NCI-H1417 (cell line): ENCODE measurements around the gene PSMD11.
A peak's percentile ranks its signal among the peaks of the same experiment; 100 is the strongest.
"Not testable (repeated sequence)": the region's sequence is repeated elsewhere in the genome, so short reads cannot be mapped to it uniquely, and the experiment has no call there.

ENCODE experiments used
- DNase-seq, 3 experiments: peaks; one replicate each; lab custom pipeline; 2025; lab: John Stamatoyannopoulos, UW

Gene PSMD11

DNA sequence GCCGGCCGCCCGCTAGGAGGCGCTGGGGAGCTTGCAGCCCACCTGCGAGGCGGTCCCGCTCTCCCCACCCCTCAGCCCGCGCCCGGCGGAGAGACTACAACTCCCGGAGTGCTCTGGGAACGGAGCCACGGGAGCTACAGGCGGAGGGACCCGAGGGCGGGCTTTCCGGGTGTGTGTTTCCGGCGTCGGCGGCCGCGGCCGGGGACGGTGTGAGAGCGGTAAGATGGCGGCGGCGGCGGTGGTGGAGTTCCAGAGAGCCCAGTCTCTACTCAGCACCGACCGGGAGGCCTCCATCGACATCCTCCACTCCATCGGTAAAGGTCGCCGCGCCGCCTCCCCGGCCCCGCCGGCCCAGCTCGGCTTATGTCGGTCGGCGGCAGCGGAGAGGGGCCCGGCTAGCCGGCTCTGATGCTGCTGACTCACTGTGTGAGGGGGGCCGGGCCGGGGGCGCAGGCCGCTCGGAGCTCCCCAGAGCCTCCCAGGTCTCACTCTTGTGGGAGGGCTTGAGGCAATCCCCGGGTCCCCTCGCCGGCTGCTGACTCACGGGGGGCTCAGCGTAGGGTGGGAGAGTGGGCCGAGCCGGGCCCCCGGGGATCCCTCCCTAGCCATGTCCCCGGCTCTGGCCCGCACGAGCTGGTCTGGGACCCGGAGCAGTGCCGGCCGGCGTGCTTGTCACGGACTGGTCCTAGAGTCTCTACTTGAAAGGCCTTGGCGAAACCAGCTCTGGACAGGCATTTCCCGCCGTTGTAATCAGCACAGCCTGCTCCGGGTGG lies at the start of gene PSMD11:
Gene PSMD11, plus strand, starts transcription at position 210 of the 773 bp plus-strand sequence. Its CDS starts 14 bp downstream, at position 224.
- peak; percentile 93 to 97 (median 94) for DNase-seq

- DNase-seq, result no peak
These were observed 48.0 kb upstream of the PSMD11 start for GRCh38 chr17:32396343-32396742.

- no peak for DNase-seq
These were observed 45.4 kb upstream of the PSMD11 start for GRCh38 chr17:32398946-32399345.

DNA sequence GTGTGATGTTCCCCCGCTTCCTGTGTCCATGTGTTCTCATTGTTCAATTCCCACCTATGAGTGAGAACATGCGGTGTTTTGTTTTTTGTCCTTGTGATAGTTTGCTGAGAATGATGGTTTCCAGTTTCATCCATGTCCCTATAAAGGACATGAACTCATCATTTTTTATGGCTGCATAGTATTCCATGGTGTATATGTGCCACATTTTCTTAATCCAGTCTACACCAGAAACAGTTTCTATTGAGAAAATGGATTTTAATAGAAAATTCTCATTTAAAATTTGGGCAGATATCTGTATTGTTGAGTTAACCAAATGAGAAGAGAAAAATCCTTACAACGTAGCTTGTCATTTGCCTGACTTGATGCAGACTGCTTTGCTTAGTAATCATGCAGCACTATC lies 34.2 kb upstream of the PSMD11 start:
- DNase-seq, result not testable (repeated sequence)

DNA sequence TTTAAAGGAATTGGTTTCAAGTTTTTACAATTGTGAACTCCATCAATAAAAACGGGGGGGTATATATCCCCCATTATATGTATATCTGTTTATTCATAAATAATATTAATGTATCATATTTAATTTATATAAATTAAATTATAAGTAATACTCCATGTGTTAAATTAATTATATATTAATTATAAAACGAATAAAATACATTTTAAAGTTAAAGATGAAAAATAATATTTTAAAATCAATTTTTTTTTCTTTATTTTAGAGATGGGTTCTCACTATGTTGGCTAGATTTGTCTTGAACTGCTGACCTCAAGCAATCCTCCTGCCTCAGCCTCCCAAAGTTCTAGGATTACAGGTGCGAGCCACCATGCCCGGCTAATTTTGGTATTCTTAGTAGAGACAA lies 17.4 kb upstream of the PSMD11 start:
- DNase-seq, result no peak

GRCh38 chr17:32429598-32429997 lies 14.7 kb upstream of the PSMD11 start:
- no peak for DNase-seq

- DNase-seq, result no peak
These were observed 3.6 kb upstream of the PSMD11 start for GRCh38 chr17:32440722-32441121.

- DNase-seq, result no peak
These were observed 2.4 kb upstream of the PSMD11 start for GRCh38 chr17:32441886-32442285.

DNA sequence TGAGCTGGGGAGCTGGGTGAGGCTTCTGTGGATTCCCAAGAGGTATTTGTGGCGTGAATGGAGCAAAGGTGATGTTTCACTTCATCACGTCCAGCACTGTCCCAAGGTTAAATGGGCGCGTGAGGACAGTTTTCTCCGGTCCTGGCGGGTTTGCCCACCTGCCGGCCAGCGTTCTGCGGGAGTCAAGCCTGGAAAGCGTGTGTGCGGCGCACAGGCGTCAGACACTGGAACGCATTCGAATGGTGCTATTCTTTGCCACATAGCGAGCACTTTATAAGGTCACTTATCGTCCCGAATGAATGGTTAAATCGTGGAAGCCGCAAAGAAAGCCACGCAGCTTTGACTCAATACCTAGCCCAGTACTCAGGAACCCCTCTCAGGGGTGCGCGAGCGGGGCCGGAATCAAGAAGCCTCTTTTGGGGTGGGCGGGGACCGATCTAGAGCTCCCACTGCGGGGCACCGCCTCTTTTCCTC lies 446 bp upstream of the PSMD11 start:
- no peak for DNase-seq

- peak in 2 of 3 experiments; percentile 43 to 59 for DNase-seq
These were observed 735 bp downstream of the PSMD11 start for GRCh38 chr17:32445074-32445415.

GRCh38 chr17:32445497-32445896 lies 1.2 kb downstream of the PSMD11 start:
- no peak for DNase-seq

DNA sequence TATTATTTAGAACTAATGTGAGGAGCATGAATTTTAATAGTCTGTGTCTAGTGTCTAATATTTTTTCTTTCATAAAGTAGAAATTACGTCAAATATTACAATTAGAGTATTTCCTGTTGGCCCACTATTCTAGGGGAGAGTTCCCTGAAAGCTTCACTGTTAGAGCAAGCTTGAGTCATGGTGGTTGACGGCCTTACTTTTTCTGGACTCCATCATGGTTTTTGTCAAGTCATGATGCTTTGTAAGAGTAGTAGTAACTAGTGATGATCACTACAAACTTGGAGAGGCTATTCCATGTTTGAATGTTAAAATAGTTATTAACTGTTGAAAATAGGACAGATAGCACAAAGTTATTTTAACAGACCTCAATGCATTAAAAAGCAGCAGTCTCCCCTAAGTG lies 1.7 kb downstream of the PSMD11 start:
- DNase-seq, result no peak

DNA sequence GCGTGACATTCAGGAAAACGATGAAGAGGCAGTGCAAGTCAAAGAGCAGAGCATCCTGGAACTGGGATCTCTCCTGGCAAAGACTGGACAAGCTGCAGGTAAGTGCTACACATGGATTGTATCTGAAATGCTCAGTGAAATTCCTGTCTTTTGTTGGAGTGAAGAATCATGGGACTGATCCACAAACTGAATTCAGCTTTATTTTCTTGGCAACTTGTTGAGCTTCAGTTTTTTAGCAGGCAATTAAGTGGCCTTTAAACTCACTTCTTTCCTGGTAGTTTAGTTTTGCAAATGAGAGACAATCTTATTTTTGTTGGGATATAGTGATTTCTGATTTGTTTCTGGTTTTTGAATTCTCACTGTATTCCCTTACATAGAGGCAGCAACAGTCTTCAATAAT lies 2.6 kb downstream of the PSMD11 start:
- DNase-seq, result no peak

GRCh38 chr17:32449963-32450362 lies 5.7 kb downstream of the PSMD11 start:
- DNase-seq, result no peak

- DNase-seq, result not testable (repeated sequence)
These were observed 6.1 kb downstream of the PSMD11 start for GRCh38 chr17:32450379-32450778.

DNA sequence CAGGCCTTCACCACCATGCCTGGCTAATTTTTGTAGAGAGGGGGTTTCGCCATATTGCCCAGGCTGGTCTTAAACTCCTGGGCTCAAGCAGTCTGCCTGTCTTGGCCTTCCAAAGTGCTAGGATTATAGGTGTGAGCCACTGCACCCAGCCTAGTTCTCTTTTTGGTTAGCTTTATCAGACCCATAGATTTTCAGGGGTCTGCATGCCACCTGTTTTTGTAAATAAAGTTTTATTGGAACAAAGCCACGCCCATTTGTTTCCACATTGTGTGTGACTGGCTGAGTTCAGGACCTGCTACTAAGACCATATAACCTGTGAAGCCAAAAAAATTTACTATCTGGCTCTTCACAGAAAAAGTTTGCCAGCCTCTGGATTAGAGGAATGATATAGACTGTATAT lies 7.6 kb downstream of the PSMD11 start:
- DNase-seq, result no peak

DNA sequence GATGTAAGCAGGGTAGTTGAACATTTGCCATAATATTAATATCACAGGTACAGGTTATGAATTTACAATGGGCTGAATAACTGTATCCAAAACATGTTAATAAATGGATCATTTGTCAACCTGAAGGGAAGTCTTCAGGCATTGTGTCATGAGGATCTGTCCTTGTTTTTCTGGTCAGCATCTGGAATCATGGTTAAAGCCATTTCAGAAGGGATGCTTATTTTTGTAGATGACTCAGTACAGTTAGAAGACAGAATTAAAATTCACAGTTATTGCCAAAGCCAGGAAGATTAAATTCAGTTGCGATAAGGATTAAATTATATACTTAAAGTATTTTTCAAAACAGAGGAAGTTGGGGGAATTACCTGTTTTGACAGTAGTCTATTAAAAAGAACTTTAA lies 8.0 kb downstream of the PSMD11 start:
- no peak for DNase-seq

DNA sequence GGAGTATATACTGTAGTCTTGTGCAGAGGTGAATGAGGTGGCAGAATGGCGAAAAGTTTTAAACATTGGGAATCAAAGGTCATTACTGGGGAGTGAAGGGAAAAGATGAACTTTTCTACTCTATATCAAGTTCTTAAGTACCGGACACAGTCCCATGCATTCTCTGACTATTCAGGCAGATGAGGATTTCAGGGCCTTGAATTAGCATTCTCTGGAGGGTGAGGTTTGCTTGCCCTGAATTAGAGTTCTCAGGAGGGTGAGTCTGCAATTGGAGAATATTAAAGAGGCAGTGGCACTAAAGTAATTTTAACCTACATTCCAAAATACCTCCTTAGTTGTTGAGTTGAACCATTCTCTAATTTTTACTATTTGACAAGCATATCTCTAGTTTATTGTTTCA lies 9.1 kb downstream of the PSMD11 start:
- no peak for DNase-seq

DNA sequence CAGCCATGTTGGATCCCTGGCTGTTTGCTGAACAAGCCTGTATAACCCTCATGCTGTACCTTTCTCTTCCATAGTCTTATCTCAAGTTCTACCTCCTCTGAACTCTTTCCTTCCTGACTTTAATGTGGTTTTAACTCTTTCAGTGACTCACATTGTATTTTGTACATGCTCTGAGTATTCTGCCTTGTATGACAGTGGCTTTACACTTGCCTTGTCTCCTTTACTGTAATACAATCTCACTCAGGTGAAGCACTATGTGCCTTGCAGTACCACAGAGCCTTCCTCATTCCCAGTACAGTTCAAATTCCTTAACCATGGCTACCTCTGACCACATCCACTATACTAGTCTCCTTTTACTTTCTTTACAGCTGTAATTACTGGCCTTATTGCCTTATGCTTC lies 14.1 kb downstream of the PSMD11 start:
- DNase-seq, result no peak

- no peak for DNase-seq
These were observed 15.7 kb downstream of the PSMD11 start for GRCh38 chr17:32460054-32460453.

DNA sequence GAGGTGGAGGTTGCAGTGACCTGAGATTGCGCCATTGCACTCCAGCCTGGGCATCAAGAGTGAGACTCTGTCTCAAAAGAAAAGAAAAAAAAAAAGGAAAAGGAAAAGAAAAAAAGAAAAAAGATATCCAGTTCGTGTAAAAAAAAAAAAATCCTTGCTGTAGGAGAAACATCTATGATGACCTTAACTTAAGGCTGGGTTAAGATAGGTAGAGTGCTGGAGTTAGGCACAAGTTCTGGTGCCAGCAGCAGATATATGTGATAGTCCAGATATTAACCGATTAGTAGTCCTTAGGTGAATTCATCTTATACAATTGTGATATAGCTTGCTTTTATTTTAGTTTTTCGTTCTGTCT lies 17.2 kb downstream of the PSMD11 start:
- no peak for DNase-seq

GRCh38 chr17:32461853-32462617 lies 17.7 kb downstream of the PSMD11 start:
- DNase-seq, result peak; percentile 22 to 72 (median 43)

- no peak for DNase-seq
These were observed 19.0 kb downstream of the PSMD11 start for GRCh38 chr17:32463304-32463703.
